Activated T-helper 1 cell treated with anti-CD3 and anti-CD28 coated beads, Interleukin-2, amount 50 U/mL, for 16 hours (primary cell): ENCODE data around the gene C16orf95.
"Not testable (repeated sequence)": the region's sequence is repeated elsewhere in the genome, so short reads cannot be mapped to it uniquely, and the experiment has no call there.

Source experiments
- DNase-seq, 2 donors: peaks; one replicate each; pipeline ENCODE4 v3.0.0-alpha.2; 2020; ENCODE audit warnings: low read depth in 1 of 2, low spot score in 1 of 2

Gene C16orf95

DNA sequence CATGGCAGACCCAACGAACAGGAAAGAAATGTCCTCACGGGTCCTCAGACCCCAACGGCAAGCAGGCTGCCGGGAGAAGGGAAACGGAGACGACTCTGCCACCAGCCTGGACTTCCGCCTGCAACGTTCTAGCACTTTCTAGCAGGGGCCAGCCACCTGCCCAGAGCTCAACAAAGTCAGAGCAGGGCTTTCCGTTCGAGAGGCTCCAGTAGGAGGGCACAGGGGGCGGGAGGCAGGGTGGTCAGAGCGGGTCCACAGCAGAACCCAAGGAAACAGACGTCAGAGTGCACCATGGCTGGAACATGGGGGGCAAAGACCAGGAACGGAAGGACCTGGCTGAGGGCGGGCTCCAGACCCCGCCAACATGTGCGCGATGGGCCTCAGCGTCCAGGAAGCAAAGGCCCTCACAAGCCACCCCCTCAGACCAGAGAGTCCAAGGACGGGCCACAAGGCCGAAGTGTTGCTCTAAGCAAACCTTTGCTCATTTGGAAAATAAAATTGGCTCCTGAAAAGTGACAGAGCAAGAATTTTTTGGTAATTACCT, 29.4 kb upstream of the C16orf95 start:
- no peak for DNase-seq

GRCh38 chr16:87345726-87346424, 28.7 kb upstream of the C16orf95 start:
- DNase-seq = no peak

DNA sequence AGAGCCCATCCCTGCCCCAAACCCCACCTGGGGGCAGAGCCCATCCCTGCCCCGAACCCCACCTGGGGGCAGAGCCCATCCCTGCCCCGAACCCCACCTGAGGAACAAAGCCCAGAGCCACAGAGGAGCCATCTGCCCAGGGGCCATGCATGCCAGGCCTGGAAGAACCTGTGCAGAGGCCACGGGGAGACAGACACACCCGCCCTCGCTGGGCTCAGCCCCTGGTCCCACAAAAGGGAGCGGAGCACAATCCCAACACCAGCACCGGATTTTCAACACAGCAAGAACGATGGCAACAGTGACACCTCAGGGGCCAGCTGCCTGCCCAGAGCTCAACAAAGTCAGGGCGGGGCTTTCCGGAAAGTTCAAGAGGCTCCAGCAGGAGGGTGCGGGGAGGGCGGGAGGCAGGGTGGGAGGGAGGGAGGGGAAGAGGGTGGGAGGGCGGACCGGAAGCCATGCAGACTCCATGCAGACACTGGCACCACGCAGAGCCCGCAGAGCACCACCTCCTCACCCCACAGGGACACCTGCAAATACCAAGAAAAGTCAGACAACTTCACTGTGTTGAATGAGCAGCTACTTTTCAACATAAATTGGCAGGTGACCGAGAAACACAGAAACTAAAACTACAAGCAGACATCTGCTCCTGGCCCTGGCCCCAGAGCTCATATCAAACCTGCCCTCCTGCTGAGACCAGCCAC, 27.9 kb upstream of the C16orf95 start:
- peak; percentile 12 to 17 for DNase-seq

DNA sequence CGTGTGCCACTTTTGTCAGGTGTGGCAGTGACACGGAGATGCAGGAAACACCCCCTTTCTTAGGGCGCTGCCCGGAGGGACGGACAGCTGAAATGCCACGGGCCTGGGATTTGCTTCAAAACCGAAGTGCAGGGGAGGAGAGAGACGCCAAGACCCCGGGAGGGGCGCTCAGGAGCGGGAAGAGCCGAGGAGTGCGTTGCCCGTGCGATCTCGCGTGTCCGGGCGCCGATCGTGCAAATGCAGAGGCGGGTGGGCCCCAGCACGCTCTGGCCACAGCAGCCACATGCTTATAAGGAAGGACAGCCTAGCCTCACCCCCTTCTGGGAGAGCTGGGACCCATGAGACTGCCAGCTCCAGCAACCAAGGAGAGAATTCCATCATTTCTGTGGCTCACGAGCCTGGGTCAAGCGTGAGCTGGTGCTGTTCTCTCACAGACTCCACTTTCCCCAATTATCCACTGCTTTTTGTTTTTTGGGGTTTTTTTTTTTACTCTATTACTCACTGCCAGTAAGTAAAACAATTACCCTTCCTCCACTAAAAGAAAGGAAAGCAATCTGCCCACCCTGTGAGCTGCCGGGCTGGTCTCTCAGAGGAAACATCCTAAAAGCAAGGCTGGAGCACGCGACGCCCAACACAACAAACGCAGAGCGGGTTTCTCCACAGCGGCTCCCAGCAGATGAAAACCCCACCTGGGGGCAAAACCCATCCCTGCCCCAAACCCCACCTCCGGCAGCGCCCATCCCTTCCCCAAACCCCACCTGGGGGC, 27.2 kb upstream of the C16orf95 start:
- DNase-seq = no peak

GRCh38 chr16:87343753-87344050, 26.5 kb upstream of the C16orf95 start:
- DNase-seq = no peak

GRCh38 chr16:87342978-87343752, 26.0 kb upstream of the C16orf95 start:
- DNase-seq = no peak

- DNase-seq = no peak
These were observed 25.3 kb upstream of the C16orf95 start for GRCh38 chr16:87342504-87342903.

- no peak for DNase-seq
These were observed 23.0 kb upstream of the C16orf95 start for GRCh38 chr16:87340198-87340597.

DNA sequence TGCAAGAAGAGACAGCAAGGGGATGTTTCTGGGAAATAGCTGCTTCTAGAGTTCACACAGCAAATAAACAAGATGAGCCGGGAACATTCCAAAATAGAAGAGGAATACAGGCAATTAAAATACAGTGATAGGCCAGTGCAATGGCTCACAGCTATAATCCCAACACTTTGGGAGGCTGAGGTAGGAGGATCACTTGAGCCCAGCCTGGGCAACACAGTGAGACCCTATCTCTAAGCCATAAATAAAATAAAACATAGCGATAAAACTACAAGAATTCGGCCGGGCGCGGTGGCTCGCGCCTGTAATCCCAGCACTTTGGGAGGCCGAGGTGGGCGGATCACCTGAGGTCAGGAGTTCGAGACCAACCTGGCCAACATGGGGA, 22.5 kb upstream of the C16orf95 start:
- not testable (repeated sequence) for DNase-seq

DNA sequence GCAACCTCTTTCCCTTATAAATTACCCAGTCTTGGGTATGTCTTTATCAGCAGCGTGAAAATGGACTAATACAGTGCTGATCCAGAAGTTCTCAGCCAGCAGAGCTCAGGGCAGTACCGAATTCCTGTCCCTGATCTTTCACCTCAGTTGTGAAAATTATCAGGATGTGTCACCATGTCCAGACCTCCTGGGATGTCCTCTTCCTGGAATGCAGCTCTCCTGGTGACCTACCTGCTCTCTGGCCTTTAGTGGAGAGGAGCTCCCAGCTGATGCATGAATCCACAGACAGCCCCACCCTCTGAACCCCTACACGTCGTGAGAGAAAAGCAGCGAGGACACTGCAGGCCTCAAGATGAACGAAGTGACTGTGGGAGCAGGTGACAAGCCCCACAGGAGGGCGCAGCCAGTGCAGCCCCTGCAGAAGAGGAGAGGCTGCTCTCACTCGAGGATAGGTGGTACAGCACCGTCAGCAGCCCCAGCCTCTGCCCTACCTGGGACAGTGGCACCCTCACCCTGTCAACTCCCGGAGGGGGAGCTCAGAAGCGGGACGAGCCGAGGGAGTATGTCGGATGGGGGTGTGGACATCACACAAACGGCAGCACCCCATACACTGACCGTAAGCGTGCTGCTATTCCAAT, 22.0 kb upstream of the C16orf95 start:
- DNase-seq = no peak

DNA sequence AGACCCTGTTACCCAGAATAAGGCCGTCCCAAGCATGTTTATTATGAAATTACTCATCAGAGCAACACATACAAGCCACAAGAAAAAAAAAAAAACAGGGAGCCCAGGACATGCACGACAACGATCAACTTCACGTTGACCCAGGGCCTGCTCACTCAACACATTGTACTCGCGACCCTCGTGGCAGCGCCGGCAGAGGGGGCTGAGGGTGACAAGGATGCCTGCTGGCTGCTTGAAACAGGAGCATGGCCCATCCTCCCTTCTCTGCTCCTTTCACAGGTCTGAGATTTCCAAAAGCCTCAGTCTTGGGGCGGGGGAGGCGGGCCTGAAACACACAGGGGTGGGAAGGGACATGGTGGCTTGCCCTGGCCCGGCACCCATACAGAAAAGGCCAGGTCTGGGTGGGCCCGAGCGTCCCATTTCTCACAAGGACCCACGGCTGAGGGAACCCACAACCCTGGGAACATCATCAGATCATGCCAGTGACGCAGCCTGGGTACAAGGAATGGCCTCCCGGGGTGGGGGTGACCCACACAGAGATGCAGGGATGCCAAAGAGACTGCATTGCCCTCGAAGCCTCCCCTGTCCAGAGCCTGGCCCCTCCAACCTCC, 21.1 kb upstream of the C16orf95 start:
- DNase-seq = no peak

DNA sequence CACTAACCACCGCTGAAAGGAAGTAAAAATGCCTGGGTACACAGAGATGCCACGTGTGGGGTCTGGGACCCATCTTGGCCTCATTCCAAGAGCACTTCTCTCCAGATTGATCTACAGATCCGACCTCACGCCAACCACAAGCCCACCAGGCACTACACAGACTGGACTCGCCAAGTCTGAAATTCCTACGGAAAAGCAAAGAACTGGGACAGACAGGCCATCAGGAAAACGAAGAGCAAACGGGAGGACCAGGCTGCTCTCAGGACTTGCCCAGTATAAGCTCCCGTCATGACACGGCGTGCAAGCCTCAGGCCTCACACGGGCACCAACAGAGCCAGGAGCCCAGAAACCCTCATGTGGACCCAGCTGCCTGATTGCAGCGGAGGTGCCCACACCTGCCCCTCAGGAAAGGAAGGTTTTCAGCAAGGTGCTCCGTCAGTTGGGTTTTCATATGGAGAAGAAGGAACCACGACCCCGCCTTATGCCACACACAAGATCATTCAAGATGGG, 20.1 kb upstream of the C16orf95 start:
- no peak for DNase-seq

- DNase-seq = no peak
These were observed 19.4 kb upstream of the C16orf95 start for GRCh38 chr16:87336434-87337240.

DNA sequence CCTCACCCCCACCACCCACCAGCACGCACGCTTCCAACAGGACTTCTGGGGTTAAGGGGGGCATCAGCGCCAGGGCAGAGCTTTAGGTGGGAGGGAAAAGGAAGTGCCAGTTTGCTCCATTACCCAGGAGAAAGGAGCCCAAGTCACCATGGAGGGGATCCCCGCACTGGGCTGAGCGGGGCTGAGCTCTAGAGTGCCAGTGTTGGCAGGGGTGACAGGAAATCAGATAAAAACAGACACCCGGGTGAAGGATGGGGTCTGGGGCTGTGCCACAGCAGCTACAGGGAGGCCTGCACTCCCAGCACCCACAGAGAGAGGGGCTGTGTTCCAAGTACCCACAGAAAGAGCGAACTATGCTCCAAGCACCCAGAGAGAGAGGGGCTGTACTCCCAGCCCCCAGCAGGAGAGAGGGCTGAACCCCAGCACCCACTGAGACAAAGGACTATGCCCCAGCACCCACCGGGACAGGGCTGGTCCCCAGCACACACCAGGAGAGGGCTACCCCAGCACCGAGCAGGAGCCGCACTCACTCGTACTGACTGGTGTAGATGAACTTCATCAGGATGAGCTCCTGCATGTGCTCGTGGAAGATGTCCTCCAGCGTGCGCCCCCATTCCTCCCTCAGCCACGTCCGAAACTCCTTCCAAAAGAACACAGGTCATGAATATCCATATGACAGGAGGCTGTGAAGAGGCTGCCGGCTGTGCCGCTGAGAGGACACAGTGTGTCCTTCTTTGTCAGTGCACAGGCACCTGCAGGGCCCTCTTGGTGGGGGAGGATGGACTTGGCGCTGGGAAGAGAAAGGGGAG, 18.6 kb upstream of the C16orf95 start:
- DNase-seq = no peak

DNA sequence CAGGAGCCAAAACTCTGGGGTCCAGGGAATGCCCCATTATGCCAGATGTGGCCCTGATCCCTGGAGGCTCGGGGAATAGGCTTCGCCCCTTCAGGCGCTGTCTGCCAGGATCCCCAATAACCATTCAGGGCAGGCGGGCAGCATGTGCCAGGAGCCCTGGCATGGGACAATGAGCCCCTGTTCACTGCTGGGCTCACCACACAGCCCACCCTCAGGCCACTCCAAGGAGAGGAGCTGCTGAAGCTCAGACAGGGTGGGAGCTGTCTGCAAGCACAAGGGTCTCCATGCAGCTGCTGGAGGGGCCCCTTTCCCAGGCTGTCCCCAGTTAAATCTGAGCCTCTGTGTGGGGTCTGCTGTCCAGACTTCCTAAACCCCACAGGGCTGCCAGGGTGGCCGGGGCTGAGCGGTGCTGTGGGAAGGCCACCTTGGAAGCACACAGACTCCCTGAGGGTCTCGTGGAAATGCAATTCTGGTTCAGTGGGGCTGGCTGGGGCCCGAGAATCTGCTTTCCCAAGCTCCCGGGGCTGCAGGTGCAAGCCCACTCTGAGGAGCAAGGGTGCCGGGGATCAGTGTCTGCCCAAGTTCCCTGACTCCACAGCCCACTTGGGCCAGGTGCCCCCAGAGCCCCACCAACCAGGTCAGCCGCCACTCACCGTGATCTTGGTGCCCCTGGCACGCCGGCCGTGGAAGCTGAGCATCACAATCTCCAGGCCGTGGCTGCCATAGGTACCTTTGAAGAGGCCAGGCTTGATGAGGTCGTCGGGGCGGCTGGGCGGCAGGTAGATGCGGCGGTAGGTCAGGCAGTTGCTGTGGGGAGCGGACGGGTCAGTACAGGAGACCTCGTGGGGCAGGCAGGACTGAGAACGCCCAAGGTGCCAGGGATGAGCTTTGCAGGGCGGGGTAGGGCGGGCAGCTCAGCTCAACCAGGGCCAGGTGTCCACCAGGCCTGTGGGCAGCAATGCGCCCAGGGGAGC, 17.7 kb upstream of the C16orf95 start:
- DNase-seq = no peak

DNA sequence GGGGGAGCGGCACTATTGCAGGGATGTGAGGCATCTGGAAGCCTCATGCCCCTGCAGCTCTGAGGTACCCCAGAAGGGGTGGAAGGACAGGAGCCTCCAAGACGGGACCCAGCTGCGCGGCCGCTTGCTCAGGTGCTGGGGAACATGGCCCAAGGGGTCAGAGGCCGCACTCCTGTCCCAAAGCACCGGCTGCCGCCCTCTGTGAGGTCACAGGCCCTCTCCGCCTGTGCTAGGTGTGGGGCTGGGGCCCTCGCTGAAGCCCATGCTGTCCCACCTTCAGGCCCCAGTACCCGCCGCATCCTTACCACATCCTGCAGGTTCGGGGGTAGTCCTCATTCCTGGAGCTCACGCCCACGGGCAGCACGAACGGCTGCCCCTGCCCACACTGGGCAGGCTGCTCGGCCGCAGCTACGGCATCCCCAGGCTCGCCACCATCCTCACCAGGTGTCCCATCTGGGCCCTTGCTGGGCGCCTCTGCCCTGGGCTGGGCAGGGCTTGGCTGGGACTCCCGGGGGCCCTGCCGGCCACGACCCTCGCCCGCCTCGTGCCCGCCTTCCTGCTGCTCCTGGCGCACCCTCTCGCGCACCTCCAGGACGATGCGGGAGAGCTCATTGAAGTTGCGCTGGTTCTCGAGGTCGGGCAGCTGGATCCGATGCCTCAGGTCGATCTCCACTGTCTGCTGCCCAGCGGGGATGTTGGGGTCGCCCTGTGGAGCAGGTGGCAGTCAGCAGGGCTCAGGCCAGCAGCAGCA, 16.6 kb upstream of the C16orf95 start:
- no peak for DNase-seq

- no peak for DNase-seq
These were observed 15.9 kb upstream of the C16orf95 start for GRCh38 chr16:87333101-87333500.
